Mesothelial cell of epicardium (in vitro differentiated cells): ENCODE measurements around the gene TBC1D5. TPM values are rescaled to one million over a fixed set of nuclear protein-coding genes. Genes with fewer than 3 reads are reported as not detected.

Experiments used
- DNase-seq, 2 experiments: peaks; one replicate each; pipeline ENCODE4 v3.0.0; 2021; ENCODE audit warnings: low spot score in 2 of 2; ENCODE audit not compliant: unreplicated experiment in 2 of 2
- H3K27ac Mint-ChIP-seq: 2 replicates; pipeline ENCODE4 v1.8.0; 2021; ENCODE audit warnings: mixed read lengths
- H3K27me3 Mint-ChIP-seq: 2 replicates; pipeline ENCODE4 v1.8.0; 2021; ENCODE audit warnings: low read depth, mixed read lengths
- H3K36me3 Mint-ChIP-seq: 2 replicates; pipeline ENCODE4 v1.8.0; 2021; ENCODE audit warnings: mixed read lengths
- H3K4me1 Mint-ChIP-seq: 2 replicates; pipeline ENCODE4 v1.8.0; 2021; ENCODE audit warnings: mixed read lengths
- H3K4me3 Mint-ChIP-seq: 2 replicates; pipeline ENCODE4 v1.8.0; 2021; ENCODE audit warnings: mild to moderate bottlenecking, moderate library complexity, mixed read lengths
- H3K9me3 Mint-ChIP-seq: 2 replicates; pipeline ENCODE4 v1.8.0; 2021; ENCODE audit warnings: mixed read lengths
- CTCF ChIP-seq: fragments of 200-600 bp; sonication (generic); IDR thresholded peaks from one replicate; pipeline ENCODE4 v1.5.0; 2021; ENCODE audit warnings: antibody characterized with exemption; ENCODE audit not compliant: unreplicated experiment
- total RNA-seq: library from RNA; stranded (reverse); gene quantifications from 3 replicates; pipeline ENCODE4 v1.2.1, GENCODE V29; 2021

Gene TBC1D5
- total RNA-seq, 1 donor from 2014 or later, result 75.3 TPM

- peaks cover 4% of the 10 kb centered on the region for H3K9me3 Mint-ChIP-seq
- no peak for TF ChIP-seq CTCF
- H3K27ac Mint-ChIP-seq, result no peak overlapping the region
- no peak for DNase-seq
- no peaks in the 10 kb centered on the region for H3K27me3 Mint-ChIP-seq
- H3K4me3 Mint-ChIP-seq, result no peak overlapping the region
- peaks cover 4% of the 10 kb centered on the region for H3K4me1 Mint-ChIP-seq
- H3K36me3 Mint-ChIP-seq, result peaks cover 5% of the 10 kb centered on the region
Observed at GRCh38 chr3:17466028-17466427, 276.4 kb downstream of the TBC1D5 start.

- no peak overlapping the region for H3K27ac Mint-ChIP-seq
- DNase-seq, result no peak
- no peak overlapping the region for H3K4me3 Mint-ChIP-seq
- H3K9me3 Mint-ChIP-seq, result peaks cover 41% of the 10 kb centered on the region
- H3K4me1 Mint-ChIP-seq, result no peaks in the 10 kb centered on the region
- TF ChIP-seq CTCF, result no peak
- H3K27me3 Mint-ChIP-seq, result no peaks in the 10 kb centered on the region
- H3K36me3 Mint-ChIP-seq, result peaks cover 26% of the 10 kb centered on the region
Observed at GRCh38 chr3:17459470-17459993, 282.9 kb downstream of the TBC1D5 start.

GRCh38 chr3:17456650-17457049 is 285.8 kb downstream of the TBC1D5 start:
- DNase-seq, result no peak
- Mint-ChIP-seq H3K4me3 (no peak overlapping the region), H3K9me3 (peaks cover 59% of the 10 kb centered on the region), H3K36me3 (peaks cover 41% of the 10 kb centered on the region), H3K27ac (no peak overlapping the region), H3K27me3 (no peaks in the 10 kb centered on the region), H3K4me1 (no peaks in the 10 kb centered on the region)
- TF ChIP-seq CTCF, result no peak

- H3K27me3 Mint-ChIP-seq, result no peaks in the 10 kb centered on the region
- no peaks in the 10 kb centered on the region for H3K4me1 Mint-ChIP-seq
- no peak overlapping the region for H3K4me3 Mint-ChIP-seq
- DNase-seq, result no peak
- H3K27ac Mint-ChIP-seq, result no peak overlapping the region
- H3K36me3 Mint-ChIP-seq, result peaks cover 46% of the 10 kb centered on the region
- no peak for TF ChIP-seq CTCF
- H3K9me3 Mint-ChIP-seq, result peaks cover 63% of the 10 kb centered on the region
Observed at GRCh38 chr3:17456046-17456445, 286.4 kb downstream of the TBC1D5 start.

GRCh38 chr3:17444865-17445264 is 297.6 kb downstream of the TBC1D5 start:
- peaks cover 10% of the 10 kb centered on the region for H3K36me3 Mint-ChIP-seq
- H3K4me3 Mint-ChIP-seq, result no peak overlapping the region
- TF ChIP-seq CTCF, result no peak
- DNase-seq, result no peak
- H3K27me3 Mint-ChIP-seq, result no peaks in the 10 kb centered on the region
- peaks cover 15% of the 10 kb centered on the region for H3K9me3 Mint-ChIP-seq
- H3K4me1 Mint-ChIP-seq, result no peaks in the 10 kb centered on the region
- H3K27ac Mint-ChIP-seq, result no peak overlapping the region

GRCh38 chr3:17443142-17443541 is 299.3 kb downstream of the TBC1D5 start:
- no peak overlapping the region for H3K27ac Mint-ChIP-seq
- no peak overlapping the region for H3K4me3 Mint-ChIP-seq
- peaks cover 8% of the 10 kb centered on the region for H3K36me3 Mint-ChIP-seq
- DNase-seq, result no peak
- no peak for TF ChIP-seq CTCF
- H3K9me3 Mint-ChIP-seq, result peaks cover 15% of the 10 kb centered on the region
- H3K4me1 Mint-ChIP-seq, result no peaks in the 10 kb centered on the region
- H3K27me3 Mint-ChIP-seq, result no peaks in the 10 kb centered on the region
